ENCODE measurements around the gene USH1C.

GRCh38 chr11:17502630-17503029 is 41.6 kb downstream of the USH1C start:
- TF ChIP-seq CTCF (IDR thresholded peaks at IDR 0.05) (no peak), ZFX (IDR thresholded peaks at IDR 0.05; ENCODE audit: borderline replicate concordance) (no peak)
